NCI-H1436 treated with DMSO at 0.1 percent for 48 hours (cell line): ENCODE data around the gene EXOC3L1.

Source experiments
- DNase-seq: peaks from one replicate; lab custom pipeline; 2025; lab: John Stamatoyannopoulos, UW

Gene EXOC3L1

DNA sequence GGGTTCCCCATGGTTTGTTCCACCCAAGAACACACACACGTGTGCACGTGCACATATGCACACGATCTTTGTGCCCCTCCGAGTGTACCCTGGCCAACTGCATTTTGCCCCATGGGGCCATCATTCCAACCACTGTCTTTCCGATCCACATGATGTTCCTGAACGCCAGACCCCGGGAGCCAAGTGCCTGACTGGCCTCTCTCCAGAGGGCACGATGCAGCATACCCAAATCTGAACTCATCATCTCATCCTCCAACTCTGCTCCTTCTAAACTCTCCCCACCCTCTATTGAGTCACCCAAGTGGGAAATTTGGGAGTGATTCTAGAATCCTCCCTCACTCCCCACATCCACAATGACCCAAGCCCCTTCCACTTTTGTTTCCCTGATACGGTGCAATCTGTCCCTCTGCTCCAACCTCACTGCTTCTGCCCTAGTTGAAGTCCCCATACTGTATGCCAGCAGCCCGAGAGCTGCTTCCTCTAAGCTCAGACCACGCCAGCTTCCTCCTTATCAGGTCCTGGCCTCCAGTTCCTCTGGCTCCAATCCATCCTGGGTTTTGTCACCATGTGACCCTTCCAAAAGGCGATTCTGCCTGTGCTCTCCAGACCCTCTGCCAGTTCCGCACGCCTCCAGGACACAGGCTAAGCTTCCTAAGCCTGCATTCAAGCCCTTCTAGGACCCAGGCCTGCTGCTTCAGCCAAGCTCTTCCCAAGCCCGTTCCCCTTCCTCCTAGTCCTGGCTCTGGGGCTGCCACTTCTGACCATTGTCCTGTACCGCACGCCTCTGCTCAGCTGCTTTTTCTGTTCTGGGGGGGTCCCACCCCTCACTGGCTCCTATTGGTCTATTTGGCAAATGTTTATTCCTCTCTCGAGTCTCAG lies 26.9 kb upstream of the EXOC3L1 start:
- DNase-seq: no peak

GRCh38 chr16:67215706-67216105 lies 25.8 kb upstream of the EXOC3L1 start:
- no peak for DNase-seq

DNA sequence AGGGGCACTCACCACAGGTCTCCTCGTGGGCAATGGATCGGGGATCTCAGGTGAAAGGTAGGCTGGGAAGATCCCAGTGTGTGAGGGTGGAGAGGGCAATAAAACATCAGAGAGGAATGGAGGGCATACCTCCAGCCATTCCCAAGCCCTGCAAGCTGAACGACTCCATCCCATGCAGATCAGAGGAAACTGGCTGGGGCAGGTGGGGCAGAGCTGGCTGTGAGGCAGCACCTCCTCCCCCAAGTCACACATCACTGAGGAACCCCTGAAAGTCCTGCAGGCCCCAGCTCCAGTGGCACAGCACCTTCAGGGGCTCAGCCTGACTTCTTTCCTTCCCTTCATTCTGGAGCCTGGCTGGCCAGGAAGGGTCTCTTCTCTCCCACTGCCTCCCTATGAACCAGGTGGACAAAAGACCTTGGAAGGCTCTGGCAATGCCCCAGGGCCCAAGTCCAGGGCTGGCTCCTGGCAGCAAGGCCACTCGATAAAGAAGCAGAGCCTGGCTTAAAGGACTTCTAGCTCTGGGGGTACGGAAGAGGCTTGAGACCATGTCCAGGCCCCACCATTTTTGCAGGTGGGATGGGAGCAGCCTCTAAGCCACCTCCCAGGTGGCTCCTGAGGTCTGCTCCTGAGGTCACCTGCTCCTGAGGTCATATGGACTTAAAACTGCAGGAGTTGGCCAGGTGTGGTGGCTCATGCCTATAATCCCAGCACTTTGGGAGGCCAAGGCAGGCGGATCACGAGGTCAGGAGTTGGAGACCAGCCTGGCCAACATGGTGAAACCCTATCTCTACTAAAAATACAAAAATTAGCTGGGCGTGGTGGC lies 23.5 kb upstream of the EXOC3L1 start:
- DNase-seq: no peak

GRCh38 chr16:67212766-67213165 lies 22.8 kb upstream of the EXOC3L1 start:
- DNase-seq: no peak

DNA sequence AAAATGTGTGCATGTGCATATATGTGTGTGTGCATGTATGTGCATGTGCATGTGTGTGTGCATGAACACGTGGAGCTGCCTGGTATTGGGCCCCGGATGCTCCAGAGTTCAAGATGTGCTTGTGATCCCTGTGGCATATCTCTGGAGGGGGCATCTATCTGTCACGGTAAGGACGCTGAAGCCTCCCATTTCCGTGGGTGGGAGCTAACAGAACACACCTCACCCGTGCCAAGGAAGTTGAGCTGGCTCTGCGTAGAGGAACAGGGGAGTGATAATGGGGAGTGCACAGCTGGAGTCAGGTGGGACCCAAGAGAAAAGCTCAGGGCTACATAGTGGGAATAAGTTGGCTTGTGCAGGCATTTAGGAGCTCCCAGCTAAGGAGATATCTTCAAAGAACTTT lies 21.7 kb upstream of the EXOC3L1 start:
- DNase-seq: no peak

DNA sequence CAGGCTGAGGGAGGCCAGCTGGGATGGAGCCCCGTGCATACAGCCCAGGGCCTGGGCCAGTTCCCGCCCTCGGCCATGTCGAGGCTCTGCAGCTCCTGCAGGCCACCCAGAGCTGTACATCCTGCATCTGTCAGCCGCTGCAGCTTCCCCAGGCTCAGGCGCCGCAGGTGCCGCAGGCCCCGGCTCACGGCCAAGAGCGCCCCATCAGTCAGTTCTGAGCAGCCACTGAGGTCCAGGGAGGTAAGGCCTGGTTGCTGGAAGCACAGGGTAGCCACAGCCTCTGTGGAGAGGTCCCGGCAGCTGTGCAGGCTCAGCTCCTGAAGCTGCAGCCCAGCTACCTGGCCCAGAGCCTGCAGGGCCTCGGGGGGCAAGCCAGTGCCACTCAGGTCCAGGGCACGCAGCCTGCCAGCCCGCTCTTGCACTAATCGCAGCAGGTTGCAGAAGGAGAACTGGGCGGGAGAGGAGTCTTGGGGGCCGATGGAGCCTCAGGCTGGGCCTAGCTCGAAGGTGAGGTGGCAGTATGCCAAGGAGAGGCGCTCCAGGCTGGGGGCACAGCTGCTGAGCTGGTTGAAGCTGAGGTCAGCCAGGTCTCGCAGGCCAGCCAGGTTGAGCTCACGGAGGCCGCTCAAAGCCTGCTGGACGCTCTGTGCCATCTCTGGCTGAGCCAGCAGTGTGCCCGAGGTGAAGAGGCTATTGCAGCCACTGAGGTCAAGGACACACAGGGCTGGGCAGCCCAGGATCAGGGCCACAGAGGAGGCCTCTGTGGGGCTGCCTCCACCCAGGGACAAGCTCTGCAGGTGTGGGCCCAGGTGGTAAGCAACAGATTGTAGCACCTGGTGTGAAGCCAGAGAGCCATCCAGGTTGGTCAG lies 20.4 kb upstream of the EXOC3L1 start:
- DNase-seq: no peak

- DNase-seq: no peak
Measured at GRCh38 chr16:67209565-67209964, 19.6 kb upstream of the EXOC3L1 start.

DNA sequence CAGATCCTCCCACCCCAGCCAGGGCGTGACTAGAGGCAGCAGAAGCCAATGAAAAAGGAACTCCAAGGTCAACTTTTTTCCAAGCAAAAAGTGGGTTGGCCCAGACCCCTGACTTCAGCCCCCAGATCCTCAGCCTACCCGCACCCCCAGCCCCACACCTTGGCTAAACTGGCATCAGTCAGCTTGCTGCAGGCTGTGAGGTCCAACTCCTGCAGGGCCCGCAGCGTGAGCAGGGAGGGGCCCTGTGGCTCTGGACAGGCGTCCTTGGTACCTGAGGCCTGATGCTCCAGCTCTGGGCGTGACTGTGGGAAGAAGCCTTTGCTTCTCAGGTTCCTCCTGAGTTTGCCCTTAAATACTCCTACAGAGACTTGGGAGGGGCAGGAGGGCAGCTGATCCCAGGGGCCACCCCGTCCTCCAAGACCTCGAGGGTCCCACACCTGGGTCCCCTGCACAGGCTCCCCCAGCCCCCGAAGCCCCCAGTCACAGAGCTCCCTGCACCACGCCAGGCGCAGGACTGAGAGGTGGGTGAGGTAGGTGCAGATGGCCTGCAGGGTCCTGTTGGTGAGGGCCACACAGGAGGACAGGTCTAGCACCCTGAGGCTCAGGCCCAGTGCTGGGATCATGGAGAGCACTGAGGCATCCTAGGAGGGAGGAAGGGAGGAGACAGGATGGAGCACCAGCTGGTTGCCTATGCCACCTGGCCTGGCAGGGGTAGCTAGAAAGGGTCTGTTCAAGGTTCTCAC lies 18.4 kb upstream of the EXOC3L1 start:
- DNase-seq: no peak

GRCh38 chr16:67207249-67208091 lies 17.5 kb upstream of the EXOC3L1 start:
- no peak for DNase-seq

- no peak for DNase-seq
Measured at GRCh38 chr16:67206838-67207248, 16.9 kb upstream of the EXOC3L1 start.

DNA sequence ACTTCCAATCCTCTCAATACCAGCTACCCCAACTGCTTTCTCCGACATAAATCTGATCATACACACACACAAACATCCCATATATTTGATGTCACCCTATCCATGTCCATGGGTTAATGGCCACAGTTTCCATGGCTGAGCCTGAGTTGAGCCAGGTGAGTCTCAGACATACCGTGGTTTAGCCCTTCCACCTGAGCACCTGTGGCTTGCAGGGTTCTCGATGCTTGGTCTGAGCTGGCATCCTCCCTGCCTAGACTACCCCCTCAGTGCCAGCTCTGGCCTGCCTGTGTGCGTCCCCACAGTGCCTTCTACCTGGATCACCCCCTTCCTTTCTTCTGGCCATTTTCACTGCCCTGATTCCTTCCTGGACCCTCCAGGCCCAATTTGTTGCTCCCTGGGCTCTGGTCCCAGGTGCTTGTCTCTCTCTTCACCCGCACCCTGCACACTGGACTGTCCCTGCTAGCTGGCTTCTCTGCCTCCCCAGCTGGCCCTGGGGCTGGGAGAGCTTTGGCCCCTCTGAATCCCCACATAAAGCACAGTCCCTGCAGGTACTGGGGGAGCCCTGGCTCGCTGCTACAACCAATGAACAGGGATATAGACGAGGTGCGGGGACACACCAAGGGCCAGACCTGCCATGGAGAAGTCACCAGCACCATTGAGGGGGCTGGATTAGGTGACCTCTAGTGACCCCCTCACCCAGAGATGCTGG lies 16.3 kb upstream of the EXOC3L1 start:
- DNase-seq: no peak

- no peak for DNase-seq
Measured at GRCh38 chr16:67204076-67204475, 14.1 kb upstream of the EXOC3L1 start.

- no peak for DNase-seq
Measured at GRCh38 chr16:67202956-67203493, 13.1 kb upstream of the EXOC3L1 start.

GRCh38 chr16:67202426-67202825 lies 12.5 kb upstream of the EXOC3L1 start:
- no peak for DNase-seq

- DNase-seq: no peak
Measured at GRCh38 chr16:67201411-67202345, 11.7 kb upstream of the EXOC3L1 start.

DNA sequence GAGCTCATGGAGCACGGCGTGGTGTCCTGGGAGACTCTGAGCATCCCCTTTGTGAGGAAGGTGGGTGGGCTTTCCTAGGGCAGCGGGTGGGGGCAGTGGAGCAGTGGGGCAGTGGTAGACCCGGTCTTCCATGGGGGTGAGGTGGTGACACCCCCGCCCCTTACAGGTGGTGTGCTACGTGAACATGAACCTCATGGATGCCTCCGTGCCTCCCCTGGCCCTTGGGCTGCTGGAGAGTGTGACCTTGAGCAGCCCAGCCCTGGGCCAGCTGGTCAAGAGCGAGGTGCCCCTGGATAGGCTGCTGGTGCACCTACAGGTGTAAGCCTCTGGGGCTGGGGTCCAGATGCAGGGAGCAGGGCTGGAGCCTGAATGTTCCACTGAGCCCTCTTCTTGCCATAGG lies 10.6 kb upstream of the EXOC3L1 start:
- no peak for DNase-seq

DNA sequence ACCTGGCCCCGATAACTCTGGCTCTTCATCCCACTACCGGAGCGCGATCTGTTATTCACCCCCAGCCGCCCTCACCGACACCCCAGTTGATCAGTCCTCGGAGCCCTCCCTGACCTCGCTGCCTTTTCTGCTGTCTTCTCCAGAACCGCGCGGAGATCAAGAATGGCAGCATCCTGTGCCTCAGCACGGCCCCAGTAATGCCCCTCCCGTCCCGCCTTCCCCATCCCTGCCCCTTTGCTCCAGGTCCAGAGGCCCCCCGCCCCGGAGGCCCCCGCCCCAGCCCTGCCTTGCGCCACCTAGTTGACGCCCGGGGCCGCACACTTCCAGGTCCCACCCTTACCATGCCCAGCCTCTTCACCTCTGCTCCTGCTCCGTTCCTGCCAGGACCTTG lies 9.9 kb upstream of the EXOC3L1 start:
- DNase-seq: no peak

- DNase-seq: no peak
Measured at GRCh38 chr16:67199011-67199807, 9.3 kb upstream of the EXOC3L1 start, which contains the start of gene ELMO3. TSS of gene ELMO3 (plus strand) at chr16:67199131. CDS start at chr16:67199327, 196 bp downstream.
